ENCODE data around the gene BST2. TPM values are rescaled to one million over a fixed set of nuclear protein-coding genes. Genes with fewer than 3 reads are reported as not detected.

Gene BST2
- total and polyA plus RNA-seq, 2 of the 8 experiments (the other 6 are each of a cell fraction or from before 2014, with no cell fraction given): 18.1 to 72.8 TPM

- no peak for TF ChIP-seq CHD7 (IDR thresholded peaks at IDR 0.05; ENCODE audit: insufficient replicate concordance, low read length)
- no peak for TF ChIP-seq POLR2AphosphoS5 (IDR thresholded peaks at IDR 0.05; ENCODE audit: low read depth, low read length)
- no peak for TF ChIP-seq BRCA1 (IDR thresholded peaks at IDR 0.05; ENCODE audit: low read depth, low read length)
- no peak for TF ChIP-seq EZH2 (IDR thresholded peaks at IDR 0.05; ENCODE audit: low read depth, low read length, severe bottlenecking)
- no peak for TF ChIP-seq SP1 (IDR thresholded peaks at IDR 0.05; ENCODE audit: low read depth, low read length)
- no peak for TF ChIP-seq KDM1A (IDR thresholded peaks at IDR 0.05; ENCODE audit: borderline replicate concordance, low read length)
- TF ChIP-seq CTBP2 (IDR thresholded peaks at IDR 0.05; ENCODE audit: borderline replicate concordance, insufficient read depth, insufficient read length, low read length): no peak
Measured at GRCh38 chr19:17409990-17410389, 4.6 kb upstream of the BST2 start (continued).

Data from H1 (cell line).